ENCODE measurements around the gene KLF4. TPM values are rescaled to one million over a fixed set of nuclear protein-coding genes. Genes with fewer than 3 reads are reported as not detected.
"Not testable (repeated sequence)": the region's sequence is repeated elsewhere in the genome, so short reads cannot be mapped to it uniquely, and the experiment has no call there.

Gene KLF4
- total RNA-seq (ENCODE audit: insufficient read depth, low replicate concordance) = 59.0 TPM

DNA sequence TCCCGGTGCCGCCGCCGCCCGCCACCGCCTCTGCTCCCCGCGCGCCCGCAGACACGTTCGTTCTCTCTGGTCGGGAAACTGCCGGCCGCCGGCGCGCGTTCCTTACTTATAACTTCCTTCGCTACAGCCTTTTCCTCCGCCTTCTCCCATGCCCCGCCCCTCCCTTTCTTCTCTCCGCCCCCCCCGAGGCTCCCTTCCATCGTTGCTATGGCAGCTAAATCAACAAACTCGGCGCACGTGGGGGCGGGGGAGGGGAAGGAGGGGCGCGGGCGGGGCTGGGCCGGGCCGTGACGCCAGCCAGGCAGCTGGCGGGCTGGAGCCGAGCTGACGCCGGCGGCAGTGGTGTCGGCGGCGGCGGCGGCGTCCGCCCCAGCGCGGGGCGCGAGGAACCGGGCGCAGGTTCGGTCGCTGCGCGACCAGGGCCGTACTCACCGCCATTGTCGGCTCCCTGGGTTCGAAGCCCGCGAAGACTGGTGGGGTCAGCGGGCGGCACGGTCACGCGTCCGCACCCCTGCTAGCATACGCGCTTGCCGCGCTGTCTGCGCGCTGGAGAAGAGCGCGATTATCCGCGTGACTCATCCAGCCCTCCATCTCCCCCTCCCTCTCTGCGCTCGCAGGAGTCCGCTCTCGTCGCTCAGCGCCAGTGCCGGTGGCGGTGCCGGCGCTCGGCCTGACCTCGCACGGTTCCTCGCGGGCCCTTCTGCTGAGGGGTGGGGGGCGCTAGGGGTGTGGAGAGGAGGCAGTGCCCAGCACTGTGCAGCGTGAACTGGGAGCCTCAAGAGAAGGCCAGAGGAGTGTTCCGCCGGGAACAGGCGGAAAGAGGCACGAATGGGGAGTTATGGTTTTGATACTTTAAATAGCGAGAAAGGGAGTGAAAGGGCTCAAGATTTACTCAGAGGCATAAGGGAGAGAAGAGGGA is at the start of gene KLF4:
Gene KLF4, minus strand, starts transcription at position 83 of the 919 bp plus-strand sequence. CDS start 597 bp downstream, outside the sequence.
- peak; percentile 96 for DNase-seq (ENCODE audit: low spot score)

DNA sequence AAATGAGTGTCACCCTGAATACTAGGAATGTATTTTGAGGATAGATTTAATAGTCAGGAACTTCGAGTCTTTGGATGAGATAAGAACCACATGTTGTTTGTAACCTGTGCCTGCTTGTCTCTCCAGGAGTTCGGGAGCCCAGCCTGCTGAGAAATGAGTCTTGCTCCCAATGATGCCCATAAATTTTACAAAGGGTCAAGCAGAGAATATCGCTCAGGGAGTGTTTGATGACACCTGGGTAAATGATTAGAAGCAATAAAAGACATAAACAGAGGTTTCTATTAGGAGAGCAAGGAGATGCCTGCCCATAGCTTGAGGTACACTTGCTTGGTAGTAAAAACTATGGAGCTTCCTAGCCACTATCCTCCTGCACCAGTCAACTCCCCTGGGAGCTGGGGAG is 46.9 kb upstream of the KLF4 start:
- DNase-seq (ENCODE audit: low spot score) = no peak

DNA sequence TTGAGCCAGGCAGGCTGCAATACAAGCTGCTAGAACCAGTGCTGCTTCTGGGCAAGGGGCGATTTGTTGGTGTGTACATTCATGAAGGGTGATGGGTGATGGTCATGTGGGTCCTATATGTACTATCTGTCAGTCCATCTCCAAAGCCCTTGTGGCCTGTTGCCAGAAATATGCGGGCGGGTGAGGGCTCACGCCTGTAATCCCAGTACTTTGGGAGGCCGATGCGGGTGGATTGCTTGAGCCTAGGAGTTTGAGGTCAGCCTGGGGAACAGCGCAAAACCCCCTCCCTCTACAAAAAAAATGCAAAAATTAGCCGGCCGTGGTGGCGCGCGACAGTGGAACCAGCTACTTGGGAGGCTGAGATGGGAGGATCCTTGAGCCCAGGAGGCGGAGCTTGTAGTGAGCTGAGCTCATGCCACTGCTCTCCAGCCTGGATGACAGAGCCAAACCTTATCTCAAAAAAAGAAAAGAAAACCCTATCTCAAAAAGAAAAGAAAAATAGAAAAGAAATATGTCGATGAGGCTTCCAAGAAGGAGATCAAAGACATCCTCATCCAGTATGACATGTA is 45.0 kb upstream of the KLF4 start:
- DNase-seq (ENCODE audit: low spot score) = no peak

DNA sequence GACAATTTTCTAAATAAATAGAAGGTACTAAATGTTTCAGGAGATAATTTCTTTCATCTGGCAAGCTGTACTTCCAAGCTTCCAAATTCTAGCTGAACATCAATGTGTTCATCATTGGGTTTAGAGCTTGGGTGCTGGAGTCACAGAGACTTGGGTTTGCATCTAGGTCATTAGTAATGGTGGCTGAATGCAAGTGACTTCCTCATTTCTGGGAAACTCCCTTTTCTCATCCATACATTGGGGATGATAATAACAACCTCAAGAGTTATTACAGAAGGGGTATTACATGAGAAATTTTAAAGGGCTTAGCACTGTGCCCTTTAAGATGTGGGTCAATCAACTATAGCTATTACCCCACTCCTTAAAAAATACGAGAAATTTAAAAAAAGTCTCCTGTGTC is 41.1 kb upstream of the KLF4 start:
- no peak for DNase-seq (ENCODE audit: low spot score)

DNA sequence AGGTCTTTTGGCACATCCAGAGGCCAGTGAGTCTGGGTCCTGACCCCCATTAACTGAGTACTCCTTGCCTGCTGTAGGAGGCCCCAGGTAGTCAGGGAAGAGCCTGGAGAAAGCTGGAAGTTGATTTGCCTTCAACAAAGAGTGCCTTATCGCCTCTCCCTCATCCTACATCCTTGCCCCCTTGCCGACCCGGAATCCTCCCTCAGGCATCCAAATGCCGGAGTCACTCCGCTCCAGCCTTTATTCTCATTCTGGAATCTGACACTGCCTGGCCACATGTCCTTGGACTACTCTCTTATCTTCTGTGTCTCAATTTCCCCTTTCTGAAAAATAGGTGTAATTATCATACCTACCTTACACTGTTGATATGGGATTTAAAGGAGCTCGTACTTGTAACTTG is 39.1 kb upstream of the KLF4 start:
- DNase-seq (ENCODE audit: low spot score) = no peak

DNA sequence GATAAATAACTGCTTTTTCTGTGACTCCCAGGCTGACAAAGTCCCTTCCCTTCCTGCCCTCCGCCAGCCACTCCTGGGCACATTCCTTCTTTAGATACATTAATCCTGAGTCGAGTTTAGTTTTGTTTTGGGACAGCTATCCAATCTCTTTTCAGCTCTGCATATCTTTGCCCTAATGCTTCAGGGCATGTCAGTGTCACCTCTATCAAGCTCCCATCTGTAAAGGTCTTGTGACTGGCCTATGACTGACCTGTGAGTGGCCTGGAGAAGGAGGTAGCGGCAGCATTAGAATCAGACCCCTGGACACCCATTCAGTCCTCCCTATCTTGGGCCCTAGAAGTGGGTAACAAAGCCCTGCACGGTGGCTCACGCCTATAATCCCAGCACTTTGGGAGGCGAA is 34.0 kb upstream of the KLF4 start:
- DNase-seq (ENCODE audit: low spot score) = no peak

DNA sequence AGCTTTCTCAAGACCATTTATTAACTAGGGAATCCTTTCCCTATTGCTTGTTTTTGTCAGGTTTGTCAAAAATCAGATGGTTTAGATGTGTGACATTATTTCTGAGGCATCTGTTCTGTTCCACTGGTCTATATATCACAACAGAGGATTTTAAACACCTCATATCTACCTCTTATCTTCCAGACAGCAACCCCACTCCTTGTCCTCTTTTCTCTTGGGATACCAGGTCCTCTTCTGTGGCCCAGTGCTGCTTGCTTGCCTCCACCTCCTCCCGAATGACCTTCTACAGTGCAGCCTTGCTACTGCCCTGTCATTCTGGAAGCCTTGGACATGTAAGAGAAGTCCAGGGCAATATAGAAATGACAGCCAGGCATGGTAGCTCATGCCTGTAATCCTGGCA is 30.6 kb upstream of the KLF4 start:
- DNase-seq (ENCODE audit: low spot score) = no peak

DNA sequence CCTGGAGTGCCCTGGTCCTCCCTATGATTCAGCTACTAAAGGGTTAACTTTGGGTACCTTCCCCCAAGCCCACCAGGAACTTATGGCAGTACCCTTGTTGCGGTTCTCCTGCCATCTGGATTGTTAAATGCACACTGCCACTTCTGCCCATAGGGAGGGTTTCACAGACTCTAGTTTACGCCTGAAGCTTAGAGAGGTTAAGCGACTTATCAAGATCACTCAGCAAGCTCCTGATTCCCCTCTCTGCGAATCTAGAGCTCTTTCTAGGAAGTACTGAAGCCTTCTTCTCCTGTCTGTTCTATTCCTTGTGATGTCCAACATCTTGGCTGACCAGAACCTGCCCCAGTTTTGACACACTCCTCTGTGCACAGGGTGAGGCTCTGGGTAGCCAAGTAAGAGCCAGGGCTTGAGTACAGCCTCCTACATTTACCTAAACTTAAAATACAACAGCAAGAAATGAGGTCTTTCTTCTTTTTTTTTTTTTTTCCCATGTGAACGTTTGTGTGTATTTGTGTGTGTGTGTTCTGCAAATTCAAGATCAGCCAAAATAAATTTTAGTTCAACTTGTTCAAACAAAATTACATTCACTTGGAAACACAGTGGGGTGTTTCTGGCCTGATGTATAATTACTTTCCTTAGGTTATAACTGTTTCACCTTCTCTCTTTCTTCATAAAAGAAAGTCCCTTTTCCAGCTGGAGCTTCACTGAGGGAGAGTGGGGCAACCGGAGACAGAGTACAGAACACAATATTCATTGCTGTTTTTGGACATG is 28.7 kb upstream of the KLF4 start:
- no peak for DNase-seq (ENCODE audit: low spot score)

DNA sequence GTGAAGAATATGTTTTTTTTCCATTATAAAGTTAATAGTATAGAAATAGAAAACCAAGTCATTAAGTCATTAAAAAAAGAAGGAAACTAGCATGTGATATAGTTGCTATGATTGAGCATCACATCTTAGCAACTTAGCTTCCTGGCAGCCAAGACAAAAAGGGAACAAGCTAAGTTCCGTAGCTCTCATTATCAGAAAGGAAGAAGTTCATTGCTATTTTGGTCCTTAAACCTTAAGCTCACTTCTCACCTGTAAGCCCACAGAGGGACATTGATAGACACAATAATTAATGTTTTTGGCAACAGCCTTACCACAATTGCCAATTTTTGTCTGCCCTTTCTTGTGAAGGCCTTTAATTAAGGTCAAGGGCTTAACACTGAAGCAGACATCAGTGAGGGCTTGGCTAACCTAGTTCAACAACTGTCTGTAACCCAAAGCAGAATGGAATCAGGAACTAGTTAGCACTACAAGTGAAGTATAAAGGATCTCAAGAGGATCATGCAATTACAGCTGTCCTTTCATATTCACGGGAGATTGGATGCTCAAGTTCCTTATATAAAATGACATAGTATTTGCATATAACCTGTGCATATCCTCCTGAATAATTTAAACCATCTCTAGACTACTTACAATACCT is 24.0 kb upstream of the KLF4 start:
- DNase-seq (ENCODE audit: low spot score) = no peak

DNA sequence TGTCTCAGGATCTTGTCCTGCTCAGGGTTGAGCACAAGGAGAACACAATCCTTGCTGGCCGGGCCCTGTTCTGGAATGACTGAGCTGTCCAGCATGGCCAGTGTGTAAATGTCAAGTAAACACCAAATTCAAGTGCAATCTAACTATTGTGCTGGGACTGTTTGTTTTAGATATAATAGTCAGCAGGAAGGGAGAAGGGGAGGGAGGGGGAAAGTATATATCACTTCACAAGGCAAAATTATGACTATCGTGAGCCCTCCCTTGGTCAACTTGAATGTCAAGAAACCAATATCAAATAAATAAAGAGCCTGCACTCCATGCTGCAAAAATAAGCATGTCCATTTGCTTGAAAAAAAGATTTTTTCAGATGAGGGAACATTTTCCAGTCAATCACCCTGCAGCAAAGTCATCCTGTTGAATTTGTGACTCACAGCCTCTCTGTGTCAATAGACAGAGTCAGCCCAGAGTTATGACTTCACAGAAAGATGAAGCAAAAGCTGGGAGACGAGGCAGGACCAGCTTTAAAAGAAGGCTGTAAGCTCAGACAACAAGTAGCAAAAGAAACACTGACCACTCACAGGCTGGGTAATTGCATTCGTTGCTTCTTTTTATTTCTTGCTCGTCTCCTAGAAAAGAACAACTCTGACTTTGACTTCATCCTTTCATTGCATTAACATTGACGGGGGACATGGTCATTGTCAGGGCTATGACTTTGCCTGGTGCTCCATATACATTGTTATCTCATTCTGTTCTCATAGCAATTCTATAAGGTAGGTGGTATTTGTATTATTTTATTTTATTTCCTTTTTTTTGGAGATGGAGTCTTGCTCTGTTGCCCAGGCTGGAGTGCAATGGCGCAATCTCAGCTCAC is 15.3 kb upstream of the KLF4 start:
- peak; percentile 57 for DNase-seq (ENCODE audit: low spot score)

DNA sequence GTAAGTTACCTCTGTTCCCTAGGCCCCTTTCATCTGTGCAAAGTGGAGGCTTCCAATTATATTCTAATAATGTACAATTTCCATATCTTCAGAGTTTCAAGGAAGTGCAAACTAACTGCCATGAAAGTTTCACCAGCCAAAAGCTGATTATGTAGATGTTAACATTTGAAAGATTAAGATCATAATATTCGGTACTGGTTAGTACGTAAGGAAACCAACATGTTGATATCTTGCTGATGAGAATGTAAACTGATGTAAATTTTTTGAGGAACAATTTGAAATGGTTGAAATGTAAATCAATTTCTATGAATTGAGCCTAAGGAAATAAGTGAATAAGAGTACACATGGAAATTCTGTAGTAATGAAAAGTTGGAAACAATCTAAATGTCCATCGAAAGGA is 12.9 kb upstream of the KLF4 start:
- no peak for DNase-seq (ENCODE audit: low spot score)

DNA sequence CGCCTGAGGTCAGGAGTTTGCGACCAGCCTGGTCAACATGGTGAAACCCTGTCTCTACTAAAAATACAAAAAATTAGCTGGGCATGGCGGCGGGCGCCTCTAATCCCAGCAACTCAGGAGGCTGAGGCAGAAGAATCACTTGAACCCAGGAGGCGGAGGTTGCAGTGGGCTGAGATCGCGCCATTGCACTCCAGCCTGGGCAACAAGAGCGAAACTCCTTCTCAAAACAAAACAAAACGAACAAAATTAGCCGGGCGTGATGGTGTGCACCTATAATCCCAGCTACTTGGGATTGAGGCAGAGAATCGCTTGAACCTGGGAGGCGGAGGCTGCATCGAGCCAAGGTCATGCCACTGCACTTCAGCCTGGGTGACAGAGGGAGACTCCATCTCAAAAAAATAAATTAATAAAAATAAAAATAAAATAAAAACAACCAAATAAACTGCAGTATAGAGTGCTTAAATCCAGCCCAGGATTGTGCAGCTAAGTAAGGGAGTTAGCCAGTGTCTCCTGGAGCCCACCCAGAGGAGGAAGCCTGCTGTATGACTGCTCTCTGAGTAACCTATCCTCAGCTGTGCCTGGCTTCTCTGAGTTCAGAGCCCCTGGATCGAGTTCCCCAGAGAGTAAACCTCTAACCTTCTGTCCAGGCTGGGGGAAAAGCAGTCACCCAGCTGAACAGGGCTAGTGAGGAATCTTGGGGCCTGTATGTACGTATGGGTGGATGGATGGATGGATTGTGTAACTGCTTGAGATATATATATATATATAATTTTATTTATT is 11.0 kb upstream of the KLF4 start:
- DNase-seq (ENCODE audit: low spot score) = not testable (repeated sequence)

DNA sequence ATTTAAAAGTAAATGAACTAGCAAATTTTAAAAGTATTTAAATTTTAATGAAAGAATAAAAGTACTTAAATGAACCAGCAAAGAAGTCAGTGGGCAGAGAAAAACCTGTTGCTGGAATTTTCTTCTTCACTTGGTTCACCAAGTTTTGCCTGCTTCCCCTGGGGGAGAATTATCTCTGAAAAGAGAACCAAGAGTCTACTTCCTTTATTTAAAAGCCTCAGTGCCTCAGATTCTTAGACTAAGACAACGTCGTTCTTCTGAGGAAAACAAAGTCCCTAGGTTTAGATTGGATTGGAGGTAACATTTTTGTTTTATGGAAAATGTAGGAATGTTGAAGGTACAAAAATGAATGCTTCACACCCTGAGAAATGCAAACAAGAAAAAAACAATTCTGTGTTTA is 7.4 kb upstream of the KLF4 start:
- no peak for DNase-seq (ENCODE audit: low spot score)

DNA sequence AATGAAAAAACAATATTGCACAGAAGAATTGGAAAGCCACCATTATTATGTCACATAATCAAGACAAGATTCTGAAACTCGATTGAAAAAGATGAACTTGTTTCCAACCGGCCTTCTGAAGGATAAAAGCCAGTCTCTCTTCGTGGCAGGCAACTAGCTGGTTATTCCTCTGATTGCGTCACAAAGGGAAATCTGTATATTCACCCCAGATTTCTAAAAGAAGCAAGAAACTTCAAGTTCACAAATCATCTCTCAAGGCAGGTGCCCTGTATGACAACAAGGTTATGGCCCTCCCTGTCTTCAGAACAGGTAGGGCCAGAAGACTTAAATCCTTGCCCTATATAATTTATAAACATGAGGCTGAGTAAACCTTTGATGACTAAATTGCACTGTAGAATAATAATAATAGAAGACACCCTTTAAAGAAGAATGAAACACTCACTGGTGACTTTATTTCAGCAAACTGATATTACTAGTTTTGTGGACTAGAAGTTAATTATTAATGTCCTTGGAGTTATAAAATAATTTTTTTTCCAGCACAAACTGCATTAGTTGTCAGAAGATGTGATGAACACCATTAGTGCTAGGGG is 2.9 kb upstream of the KLF4 start:
- peak; percentile 52 for DNase-seq (ENCODE audit: low spot score)

DNA sequence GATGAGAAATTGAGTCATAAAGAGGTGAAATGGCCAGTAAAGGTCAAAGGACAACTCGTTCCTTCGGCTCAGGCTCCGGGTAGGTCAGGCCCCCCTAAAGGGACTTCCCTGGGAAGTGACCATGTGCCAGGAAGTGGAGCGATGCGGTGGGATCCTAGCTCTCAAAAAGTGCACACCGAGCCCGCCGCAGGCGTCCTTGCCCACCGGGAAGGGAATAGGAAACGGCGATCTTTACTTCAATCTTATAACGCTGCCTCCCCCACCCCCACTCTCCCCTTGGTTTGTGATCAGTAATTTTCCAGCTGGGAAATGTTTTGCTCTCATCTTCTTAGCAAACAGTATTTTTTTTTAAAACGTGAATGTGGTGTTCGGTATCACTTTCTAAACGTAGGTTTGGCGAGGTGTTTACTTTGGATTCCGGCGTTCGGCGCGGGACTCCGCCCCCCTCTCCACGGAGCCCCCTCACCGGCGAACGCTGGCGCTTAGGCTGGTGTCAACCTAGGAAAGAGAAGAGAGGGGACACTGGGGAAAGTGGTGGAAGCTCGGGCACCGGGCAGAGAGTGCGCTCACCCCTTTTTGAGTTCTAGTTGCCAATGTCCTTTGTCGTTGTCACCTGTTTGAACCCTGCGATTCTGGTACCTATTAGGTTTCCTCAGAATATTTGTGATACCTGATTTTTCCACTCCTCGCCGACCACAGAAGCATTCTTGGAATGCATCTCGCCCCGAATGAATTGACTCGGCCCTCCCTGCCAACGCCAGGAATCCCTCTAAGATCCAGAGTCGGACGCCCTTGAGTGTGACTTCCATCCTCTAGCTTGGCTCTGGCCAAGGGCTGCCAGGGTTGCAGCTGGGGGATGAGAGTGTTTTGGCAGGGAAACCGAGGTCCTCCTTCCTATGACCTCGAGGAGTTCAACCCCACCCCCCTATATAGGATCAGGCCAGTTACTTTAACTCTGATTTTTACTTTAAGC is 1.8 kb upstream of the KLF4 start:
- no peak for DNase-seq (ENCODE audit: low spot score)

DNA sequence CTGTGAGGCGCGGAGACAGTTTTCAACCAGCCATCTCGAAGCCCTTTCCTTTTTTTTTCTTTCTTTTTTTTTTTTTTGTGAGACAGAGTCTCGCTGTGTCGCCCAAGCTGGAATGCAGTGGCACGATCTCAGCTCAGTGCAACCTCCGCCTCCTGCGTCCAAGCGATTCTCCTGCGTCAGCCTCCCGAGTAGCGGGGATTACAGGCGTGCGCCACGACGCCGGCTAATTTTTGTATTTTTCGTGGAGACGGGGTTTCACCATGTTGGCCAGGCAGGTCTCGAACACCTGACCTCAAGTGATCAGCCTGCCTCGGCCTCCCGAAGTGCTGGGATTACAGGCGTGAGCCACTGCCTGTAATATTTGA is 1.0 kb upstream of the KLF4 start:
- not testable (repeated sequence) for DNase-seq (ENCODE audit: low spot score)

DNA sequence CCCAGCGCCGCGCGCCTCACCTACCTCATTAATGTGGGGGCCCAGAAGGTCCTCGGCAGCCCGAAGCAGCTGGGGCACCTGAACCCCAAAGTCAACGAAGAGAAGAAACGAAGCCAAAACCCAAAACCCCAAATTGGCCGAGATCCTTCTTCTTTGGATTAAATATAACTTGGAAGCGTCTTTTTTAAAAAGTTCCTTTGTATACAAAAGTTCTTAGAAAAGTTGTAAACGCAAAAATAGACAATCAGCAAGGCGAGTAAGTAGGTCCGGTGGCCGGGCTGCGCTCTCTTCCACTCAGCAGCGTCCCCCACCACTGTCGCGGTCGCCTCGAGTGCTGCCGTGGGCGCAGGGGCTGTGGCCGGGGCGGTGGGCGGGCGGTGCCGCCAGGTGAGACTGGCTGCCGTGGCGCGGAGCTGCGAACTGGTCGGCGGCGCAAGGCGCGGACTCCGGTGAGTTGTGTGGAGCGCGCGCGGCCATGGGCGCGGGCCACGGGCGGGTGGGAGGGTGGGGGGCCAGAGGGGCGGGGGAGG is 360 bp downstream of the KLF4 start:
- no peak for DNase-seq (ENCODE audit: low spot score)
